Prostate gland (tissue), 2 donors: ENCODE results near the gene XYLT2.

Experiments used
- CTCF ChIP-seq, 4 experiments: fragments of 200-600 bp in 2 of 4; fragments of 450-650 bp in 2 of 4; sonication (generic) in 2 of 4; IDR thresholded peaks; 1 replicate in 3 of 4; 2 replicates in 1 of 4; pipeline ENCODE4 v1.5.1; 2016 to 2019; ENCODE audit warnings: antibody characterized with exemption in 4 of 4, mild to moderate bottlenecking in 2 of 4, moderate library complexity in 2 of 4
- POLR2A ChIP-seq: fragments of 450-650 bp; IDR thresholded peaks from one replicate; pipeline ENCODE4 v1.6.1; 2016; ENCODE audit warnings: antibody characterized with exemption, mild to moderate bottlenecking
- POLR2AphosphoS5 ChIP-seq: sonication (generic); formaldehyde crosslinking; IDR thresholded peaks from one replicate; pipeline ENCODE4 v1.6.1; 2017; ENCODE audit warnings: antibody characterized with exemption

- TF ChIP-seq CTCF (IDR thresholded peaks at IDR 0.05) (no peak), POLR2AphosphoS5 (no peak), POLR2A (no peak)
Observed at GRCh38 chr17:50392621-50393020, 46.7 kb downstream of the XYLT2 start.
